Activated gamma-delta T cell treated with Interleukin-2 at 50 U/mL for 16 hours (primary cell): ENCODE data around the gene FAM20A.
"Not testable (repeated sequence)": the region's sequence is repeated elsewhere in the genome, so short reads cannot be mapped to it uniquely, and the experiment has no call there.

ENCODE experiments used
- DNase-seq: peaks from one replicate; pipeline ENCODE4 v3.0.0-alpha.2; 2020

Gene FAM20A

DNA sequence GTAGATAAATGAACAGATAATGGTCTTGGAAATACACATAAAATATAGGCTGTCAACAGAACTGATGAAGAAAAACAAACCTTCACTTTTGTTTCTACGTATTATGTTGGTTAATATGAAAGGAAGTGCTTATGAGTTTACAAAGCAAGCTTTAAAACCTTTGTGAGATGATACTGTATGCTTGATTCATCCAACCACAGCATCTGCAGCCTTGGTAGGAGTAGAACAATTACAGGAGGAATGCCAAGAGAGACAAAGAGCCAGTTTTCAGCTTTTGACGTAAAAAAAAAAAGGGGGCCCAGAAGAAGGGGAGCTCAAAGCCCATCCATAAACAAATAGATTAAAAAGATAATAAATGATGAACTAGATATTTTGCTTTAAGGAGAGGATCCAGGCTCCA, 13.3 kb downstream of the FAM20A start:
- no peak for DNase-seq

DNA sequence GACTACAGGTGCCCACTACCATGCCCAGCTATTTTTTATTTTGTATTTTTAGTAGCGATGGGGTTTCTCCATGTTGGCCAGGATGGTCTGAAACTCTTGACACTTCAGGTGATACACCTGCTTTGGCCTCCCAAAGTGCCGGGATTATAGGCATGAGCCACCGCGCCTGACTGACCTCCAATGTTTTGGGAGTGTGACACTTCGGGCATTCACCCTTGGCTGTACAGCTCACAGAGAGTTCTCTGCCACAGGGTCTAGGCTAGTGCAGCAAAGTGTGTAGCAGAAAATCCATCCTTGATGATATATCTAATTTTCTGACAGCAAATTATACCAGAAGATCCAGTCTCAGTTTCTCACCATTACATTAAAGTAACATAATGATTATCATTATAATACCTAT, 14.1 kb downstream of the FAM20A start:
- no peak for DNase-seq

DNA sequence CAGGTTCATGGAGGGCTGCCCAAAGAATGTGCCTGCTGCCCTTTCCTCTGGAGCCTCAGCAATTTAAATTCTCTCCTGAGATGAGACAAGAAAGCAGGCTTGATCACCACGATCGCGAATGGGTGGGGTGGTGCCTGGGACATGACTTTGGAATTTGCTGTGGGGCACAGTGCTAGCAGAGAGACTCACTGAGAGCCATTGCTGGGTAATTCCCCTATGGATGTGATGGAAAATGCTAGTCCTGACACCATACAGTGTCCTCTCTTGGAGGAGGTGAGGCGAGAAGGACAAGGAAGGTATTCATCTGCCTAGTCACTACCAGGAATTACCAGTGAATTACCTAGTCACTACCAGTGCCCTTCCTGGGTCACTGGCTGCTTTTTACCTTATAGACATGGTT, 15.5 kb downstream of the FAM20A start:
- DNase-seq: no peak

DNA sequence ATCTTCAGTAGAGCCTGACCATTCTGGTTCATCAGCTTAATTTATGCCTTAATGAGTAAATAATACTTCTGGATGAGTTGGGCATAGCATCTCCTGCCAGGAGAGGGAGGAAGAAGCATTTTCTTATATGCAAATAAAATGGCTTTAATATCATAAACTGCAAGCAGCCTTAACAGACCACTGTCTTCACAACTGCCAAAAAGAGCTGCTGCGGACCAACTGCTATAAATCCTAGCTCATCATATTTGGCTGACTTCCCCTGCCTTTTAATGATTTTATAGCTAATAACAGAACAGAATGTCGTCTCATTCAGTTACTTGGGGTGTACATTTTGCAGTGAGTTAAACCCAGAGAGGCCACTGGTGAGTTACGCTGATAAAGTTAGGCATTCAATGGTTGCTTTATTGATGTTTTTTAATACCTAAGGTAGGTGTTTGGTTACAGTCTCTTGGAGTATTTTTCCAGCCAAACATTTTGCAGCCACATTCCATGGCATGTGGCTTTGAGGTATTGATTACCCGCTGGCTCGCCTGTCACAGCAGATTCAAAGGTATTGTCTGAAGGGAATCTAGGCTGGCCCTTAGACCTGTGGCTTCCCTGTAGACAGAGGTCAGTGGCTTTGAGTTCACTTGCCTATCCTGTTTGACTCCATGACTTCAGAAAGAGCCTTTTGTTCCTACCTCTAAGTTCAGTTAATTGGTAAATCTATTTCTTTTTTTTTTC, 16.4 kb downstream of the FAM20A start:
- no peak for DNase-seq

DNA sequence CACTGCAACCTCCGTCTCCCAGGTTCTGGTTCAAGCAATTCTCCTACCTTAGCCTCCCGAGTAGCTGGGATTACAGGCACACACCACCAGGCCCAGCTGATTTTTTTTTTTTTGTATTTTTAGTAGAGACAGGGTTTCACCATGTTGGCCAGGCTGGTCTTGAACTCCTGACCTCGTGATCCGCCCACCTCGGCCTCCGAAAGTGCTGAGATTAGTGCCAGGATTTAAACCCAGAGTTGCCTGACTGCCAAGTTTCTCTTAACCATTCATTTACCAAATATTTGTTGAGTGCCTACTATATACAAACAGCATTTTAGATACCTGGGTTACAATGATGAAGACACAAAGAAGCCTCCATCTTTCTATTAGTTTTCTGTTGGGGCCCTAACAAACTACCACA, 18.3 kb downstream of the FAM20A start:
- not testable (repeated sequence) for DNase-seq

DNA sequence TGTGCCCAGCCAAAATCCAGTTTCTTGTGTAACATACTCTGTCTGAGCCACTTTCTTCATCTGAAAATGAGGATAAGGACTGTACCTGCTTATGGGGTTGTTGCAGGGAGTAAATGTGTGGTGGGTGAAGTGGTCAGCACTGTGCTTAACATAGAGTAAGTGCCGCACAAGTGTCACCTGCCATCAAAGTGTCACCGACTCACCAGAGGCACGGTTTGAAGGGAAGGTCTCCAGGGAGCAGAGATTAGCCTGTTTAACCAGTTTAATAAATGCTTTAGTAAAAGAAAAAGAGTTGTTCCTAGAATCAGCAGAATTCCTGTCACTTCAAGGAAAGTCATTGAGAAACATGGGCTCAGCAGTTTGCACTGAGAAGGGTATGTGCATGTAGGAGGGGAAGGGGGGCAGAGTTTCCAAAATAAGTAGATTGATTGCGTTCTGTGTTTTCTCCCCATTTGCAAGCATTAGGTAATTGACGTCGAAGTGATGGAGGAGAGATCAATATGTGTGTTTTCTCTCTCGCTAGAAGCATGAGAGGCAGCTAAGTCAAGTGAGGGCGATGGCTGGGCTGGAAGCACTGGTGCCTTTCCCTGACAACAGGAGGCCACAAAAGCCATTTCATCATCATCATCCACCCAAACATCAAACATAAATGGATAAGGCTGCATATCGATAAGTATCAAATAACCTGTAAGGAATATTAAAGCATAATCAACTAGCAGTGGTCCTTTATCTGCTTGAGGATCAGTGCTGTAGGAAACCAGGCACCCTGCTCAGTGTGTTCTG, 19.1 kb downstream of the FAM20A start:
- DNase-seq: no peak

DNA sequence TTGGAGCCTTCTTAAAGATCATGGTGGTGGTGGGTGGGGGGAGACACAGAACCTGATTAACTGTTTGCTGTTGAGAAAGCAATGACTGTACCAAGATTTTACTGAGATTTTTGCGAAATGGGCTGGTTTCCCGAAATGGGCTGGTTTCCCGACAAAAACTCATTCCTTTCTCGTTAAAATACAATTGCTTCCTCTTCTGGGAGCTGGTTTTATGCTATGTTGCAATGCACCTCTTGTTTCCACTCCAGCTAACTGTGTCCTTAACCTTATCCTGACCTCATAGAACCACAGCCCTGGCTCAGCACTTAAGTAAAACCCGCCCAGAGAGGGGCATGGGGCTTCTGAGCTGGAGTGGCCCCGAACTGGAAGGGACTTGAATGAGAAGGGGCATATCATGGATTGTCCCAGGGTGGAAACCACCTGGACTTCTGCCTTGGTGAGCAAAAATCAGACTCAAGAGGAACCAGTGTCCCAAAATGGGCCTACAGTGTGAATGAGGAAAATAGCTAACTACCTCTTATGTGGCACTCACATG, 20.9 kb downstream of the FAM20A start:
- no peak for DNase-seq

DNA sequence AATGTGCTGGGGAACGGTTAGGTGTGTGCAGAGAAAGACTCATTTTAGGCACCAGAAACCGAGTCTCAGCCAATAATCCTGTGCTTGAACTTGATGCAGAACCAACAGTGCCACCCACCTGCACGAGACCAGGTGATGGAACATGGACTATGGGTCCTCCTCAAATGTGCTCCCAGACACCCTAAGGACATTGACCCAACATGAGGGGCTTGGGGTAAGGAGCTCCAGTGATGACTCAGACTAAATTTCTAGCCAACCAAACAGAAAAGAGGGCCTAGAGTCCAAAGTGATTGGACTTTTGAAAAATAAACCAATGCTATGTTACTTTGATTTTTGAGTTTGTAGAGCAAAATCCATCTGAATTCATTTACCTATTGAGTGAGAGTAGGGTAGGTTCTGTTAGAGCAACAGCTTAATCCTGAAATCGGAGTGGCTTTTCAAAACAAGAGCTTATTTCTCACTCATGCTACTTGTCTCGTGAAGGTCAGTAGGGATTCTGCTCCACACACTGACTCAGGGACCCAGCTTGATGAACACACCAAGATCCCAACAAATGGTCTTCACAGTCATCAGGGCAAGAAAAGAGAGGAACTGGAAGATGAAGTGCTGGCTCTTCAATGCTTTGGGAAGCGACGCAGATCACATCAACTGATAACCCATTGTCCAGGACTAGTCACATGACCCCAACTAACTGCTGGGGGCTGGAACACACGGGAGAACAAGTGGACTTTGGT, 21.8 kb downstream of the FAM20A start:
- no peak for DNase-seq

DNA sequence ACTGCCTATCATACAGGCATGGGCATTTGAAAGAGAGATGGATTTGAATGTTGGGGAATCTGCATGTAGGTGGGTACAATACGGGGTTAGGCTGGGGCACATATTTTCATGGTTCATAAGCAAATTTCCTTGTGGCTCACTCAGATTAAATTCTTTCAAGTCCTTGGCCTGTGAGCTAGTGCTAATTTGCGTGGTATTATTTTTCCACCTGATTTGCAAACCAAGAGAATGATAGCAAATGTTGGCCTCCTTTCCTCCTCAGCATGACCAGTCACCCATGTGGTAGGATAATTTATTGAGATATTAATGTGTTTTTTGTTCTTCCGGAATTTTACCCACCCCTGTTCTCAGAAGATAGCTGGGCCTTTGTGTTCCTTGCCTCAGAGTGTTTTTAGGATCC, 22.9 kb downstream of the FAM20A start:
- DNase-seq: no peak

DNA sequence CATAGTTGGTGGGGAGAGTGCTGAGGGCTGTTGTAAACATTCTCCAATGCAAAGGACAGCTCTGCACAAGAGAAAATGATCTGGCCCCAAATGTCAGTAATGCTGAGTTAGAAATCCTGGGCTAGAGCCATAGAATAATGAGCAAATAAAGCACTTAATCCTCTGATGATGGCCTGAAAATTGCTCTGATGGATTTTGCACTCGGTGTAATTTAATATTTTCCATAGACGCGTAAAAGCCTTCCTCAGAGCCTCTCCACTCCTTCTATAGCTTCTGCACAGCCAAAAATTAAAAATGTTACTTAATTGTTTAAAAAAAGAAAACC, 23.7 kb downstream of the FAM20A start:
- no peak for DNase-seq

DNA sequence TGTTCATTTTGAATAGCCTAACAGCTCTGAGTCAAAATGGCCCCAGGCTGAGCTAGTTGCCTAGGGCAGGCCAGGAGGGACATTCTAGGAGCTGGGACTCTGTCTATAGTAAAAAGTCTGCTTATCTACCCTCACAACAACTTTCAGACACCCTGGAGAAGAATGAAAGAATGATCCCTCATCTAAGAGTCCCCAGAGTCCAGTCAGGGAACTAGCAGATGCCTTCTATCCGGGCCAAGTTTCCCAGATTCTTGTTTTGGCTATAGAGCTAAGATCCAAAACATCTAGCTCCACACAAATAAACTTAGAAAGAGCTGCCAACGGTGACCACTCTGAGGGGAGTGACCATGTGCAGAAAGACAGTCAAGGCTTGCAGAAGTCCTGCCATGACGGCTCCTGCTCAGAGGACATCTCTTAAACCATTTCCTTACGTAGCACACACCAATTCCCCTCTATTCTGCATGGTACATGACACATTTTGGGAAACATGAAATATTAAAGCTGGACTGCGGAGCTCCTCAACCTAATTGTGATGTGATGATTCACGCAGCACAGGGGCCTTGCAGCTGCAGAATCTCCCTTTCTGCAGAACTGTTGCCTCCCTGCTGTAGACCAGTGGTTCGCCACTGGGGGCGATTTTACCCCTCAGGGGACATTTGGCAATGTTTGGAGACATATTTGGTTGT, 24.2 kb downstream of the FAM20A start:
- no peak for DNase-seq

DNA sequence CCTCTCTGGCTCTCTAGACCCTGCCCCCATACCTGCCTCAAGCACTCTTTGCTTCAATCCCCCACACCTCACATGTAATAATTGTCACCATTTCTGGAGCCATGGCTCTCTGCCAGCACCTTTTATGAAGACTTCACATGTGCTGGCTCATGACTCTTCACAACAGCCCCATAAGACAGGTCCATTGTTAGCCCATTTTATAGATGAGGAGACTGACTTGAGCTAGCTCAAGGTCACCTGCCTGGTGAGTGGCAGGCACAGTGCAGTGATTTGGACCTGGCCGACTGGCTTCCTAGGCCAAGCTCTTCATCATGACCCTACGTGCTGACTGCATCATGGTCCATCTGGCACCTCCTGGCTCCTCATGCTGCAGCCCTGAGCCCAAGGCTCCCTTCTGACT, 25.0 kb downstream of the FAM20A start:
- no peak for DNase-seq

DNA sequence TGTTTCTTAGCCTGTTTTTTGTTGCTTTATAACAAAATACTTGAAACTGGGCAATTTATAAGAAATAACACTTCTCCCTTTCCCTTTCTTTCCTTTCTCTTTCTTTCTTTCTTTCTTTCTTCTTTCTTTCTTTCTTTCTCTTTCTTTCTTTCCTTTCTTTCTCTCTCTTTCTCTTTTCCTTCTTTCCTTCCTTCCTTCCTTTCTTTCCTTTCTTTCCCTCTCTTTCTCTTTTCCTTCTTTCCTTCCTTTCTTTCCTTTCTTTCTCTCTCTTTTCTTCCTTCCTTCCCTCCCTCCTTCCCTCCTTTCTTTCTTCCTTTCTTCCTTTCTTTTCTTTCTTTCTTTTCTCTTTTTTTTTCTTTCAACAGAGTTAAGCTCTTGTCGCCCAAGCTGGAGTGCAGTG, 27.8 kb downstream of the FAM20A start:
- DNase-seq: no peak

DNA sequence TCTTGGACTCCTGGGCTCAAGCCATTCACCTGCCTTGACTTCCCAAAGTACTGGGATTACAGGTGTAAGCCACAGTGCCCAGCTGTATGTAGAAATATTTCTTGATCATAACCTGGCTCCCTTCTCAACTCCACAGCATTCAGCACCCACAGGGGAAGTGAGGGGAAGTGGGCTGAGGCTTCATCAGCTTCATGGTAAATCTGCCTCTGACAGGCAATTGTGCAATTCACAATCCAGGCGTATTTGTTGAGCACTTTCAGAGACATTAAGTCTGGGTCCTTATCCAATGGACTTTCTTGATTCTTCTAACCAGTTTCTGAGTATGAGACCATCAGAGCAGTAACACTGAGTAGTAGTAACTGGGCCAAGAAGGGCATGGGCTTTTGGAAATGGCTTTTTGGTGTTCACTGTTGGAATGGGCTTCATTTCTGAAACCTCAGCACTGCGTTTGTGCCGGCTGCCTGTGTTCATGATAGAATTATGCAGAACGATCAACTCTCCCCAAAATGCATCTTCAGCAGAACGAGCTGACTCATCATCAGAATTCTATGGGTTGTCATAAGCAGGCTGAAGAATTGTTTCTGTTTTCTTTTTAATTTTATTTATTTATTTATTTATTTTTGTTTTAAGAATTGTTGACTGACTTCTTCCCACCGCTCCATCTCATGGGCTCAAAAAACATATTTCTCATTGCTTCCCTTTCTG, 28.9 kb downstream of the FAM20A start:
- DNase-seq: no peak

DNA sequence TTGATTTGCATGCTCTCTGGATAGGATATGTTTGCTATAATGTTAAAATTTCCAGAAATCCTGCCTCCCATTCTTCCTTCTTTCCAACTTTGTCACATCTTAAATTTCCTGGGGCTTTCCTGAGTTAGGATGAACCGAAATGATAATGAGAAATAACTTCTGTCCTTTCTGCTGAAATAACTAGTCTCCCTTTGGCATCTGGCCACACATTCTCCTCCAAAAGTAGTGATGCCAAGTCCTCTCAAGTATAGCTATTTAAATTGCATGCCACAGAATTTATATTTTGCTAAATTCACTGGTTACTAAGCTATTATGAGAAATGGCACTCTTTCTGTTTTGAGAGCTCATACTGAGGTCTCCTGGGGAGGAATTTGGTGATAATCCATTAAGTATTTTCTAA, 30.6 kb downstream of the FAM20A start:
- no peak for DNase-seq

DNA sequence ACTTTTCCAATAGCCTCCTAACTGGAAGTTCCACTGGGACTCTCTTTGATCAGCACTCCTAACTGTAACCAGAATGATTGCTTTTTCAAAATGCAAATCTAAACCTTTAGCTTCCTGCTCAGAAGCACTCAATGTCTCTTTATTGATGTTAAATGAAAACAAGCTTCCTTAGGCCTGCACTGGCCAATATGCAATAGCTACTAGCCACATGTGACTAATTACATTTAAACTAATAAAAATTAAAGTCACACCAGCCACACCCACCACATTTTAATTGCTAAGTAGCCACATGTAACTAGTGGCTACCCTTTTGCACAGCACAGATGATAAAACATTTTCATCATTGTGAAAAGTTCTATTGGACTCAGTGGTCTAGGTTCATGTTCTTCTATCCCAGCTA, 31.8 kb downstream of the FAM20A start:
- DNase-seq: no peak

DNA sequence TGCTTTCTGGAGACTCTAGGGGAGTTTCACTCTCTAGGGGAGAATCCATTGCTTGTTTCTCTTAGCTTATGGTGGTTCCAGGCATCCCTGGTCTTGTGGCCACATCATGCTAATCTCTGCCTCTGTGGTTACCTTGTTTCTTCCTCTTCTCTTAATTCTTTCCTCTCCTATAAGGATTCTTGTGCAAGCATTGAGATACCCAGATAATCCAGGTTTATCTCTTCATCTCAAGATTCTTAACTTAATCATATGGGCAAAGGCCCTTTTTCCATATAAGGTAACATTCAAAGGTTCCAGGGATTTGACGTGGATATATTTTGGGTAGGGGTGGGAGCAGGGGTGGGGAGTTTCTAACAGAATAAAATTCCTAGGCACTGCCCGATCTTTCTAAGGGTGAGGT, 32.6 kb downstream of the FAM20A start:
- DNase-seq: no peak

DNA sequence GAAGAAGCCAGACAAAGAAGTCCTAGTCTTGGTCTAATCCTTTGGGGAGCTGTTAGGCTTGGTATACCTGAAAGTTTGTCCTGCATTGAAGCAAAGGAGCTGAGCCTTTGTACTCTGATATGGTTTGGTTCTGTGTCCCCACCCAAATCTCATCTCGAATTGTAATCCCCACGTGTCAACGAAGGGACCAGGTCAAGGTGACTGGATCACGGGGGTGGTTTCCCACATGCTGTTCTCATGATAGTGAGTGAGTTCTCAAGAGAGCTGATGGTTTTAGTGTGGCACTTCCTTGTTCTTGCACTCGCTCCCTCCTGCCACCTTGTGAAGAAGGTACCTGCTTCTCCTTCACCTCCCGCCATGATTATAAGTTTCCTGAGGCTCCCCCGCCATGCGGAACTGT, 33.6 kb downstream of the FAM20A start:
- no peak for DNase-seq

DNA sequence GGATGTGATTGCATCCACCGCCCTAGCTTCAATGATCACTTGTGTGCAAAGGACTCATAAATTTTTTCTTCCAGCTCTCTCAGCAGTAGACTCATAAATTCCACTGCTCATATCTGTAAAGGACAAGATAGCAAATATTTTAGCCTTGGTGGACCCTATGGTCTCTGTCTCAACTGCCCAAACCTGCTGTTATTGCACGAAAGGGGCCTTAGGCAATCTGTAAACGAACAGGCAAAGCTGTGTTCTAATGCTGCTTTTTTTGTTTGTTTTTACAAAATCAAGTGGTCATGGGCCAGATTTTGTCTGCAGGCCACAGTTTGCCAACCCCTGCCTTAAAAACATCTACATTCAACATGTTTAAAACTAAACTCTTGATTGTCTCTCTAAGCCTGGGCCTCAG, 34.1 kb downstream of the FAM20A start:
- DNase-seq: no peak

DNA sequence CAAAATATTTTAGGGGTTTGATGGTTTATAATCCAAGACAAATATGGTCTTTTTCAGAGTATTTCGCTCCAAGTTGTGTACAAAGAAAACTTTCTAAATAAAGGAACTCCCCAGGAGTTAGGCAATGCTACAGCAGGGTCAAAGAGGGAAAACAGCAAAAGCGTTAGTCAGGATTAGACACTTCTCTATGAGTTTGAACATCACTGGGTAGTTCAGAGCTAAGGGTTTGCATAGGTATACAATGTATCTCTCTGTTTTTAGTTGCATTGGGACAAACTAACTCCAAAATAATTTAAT, 34.8 kb downstream of the FAM20A start:
- DNase-seq: no peak

DNA sequence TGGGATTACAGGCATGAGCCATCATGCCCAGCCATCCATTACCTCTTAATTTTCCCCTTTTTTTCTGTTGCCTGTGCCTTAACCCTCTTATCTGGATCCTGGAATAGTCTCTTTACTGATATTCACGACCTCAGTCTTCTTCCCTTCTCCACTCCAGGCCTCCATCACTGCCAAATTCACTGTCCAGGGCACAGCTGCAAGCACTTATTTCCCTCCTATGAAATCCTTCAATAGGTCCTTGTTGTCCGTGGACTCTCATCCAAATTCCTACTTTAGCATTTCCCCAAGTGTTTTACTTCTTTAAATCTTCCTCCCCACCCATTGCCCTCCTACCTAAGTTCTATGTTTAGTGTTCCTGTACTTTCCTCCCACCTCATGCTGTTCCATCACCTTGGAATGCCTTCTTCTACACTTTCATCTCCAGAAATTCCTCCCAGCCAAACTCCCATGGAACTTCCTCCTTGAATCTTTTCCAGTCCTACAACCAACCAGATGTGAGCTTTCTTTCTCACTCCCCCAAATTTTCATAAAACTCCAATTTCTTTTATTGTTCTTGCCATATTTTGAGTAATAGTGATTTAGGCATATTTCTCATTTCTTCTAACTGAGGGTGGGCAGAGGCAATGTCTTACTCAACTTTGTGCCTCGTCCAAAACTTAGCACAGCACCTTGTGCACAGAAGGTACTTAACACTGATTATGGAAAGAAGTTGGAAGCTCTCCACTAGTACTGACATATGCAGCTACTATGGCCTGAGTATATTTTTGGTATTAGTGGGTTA, 35.3 kb downstream of the FAM20A start:
- DNase-seq: no peak
